Stimulated activated CD4-positive, alpha-beta T cell treated with anti-CD3 and anti-CD28 coated beads, Interleukin-15, amount 100 ng/mL, for 24 hours (primary cell): ENCODE data around the gene GALNT1.

ENCODE experiments used
- DNase-seq: peaks from one replicate; pipeline ENCODE4 v3.0.0-alpha.2; 2020

Gene GALNT1

DNA sequence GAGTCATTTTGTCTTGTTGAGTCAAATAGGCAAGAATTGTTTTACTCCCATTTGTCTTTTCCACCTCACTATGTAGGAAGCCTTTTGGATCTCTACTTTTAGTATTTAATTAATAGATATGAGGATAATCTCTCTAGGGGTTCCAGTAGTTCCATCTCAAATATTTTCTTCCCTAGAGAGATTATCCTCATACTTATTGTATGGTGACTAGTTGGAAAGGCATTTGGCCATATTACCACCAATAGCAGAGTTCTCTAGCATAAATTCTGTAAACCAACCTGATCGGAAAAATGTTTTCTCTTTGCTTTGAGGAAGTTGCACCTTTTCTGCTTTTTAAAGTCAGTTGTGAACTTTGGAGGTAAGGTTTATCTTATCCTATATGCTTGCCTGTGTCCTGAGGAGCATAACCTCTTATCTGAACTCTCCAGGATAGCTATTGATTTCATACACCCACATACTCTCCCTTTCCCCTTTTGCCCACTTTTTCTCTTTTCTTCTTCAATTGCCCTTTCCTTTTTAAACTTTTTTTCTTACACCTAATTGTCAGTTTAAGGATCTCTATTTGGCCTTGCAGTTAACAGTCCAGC, 100.8 kb downstream of the GALNT1 start:
- DNase-seq: no peak

DNA sequence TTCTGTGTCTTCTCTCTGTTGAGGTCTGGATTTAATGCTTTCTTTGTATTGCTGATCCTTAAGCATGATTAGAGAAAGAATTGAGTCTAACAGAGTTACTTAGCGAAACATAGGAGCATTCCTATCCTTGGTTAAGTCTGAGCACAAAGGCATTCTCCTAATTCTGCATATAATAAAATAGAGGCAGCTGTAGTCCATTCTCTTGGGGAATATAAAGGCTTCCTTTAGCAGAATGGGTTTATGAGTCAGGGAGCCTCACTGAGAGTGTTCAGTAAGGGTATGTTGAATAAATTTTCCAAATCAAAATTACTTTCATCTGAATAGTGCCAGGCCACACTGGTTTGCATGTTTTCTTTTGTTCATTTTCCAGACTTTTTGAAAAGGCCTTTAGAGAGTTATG, 101.5 kb downstream of the GALNT1 start:
- DNase-seq: no peak

DNA sequence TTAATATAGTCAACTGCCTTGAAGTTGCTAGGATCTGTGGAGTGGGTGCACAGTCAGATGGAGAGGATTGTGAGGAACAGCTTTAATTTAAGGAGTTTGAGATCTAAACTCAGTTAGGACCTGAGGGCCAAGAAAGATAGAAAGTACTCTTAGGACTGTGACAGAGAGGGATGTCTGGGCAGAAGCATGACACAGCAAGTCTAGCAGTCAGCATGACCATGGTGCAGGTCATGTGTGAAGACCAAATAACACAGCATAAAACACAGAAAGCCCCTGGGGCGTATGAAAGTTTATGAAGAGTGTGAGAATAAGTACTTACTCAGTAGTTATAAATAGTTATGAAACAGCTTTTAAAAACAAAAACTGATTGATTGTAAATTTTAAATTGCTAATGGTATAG, 107.2 kb downstream of the GALNT1 start:
- no peak for DNase-seq

DNA sequence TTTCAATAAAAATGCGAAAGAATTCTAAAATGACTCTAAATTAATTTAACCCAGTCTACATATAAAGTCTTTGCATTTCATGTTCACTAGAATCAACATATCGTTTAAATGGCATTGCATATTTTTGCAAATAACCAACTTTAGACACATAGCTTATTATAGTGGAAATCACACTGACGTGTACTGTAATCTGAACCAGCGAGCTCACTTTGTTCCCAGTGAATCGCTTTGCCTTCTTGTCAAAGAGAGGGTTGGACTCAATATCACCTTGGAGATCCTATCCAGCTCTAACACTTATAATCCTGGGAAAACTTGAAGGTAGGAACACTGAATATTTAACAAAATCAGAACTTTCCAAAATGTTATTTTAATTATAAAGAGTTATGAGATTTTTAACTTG, 108.2 kb downstream of the GALNT1 start:
- no peak for DNase-seq

DNA sequence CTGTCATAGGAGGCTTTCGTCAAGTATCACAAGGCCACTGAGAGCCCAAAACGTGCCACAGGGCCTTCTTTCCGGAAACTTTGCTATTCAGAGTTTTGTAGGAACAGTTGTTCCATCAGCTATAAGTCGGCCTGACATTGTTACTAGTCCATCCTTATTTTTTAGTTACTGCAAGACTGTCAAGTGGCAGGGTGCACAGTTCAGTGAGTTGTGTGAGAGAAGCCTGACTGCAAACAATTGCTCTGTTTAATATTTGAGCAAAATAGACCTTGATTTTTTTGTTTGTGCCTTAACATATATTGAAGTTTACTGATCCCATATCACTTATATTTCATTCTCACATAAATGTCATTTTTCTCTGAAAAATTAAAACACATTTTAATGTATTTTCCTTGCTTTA, 110.1 kb downstream of the GALNT1 start:
- no peak for DNase-seq

DNA sequence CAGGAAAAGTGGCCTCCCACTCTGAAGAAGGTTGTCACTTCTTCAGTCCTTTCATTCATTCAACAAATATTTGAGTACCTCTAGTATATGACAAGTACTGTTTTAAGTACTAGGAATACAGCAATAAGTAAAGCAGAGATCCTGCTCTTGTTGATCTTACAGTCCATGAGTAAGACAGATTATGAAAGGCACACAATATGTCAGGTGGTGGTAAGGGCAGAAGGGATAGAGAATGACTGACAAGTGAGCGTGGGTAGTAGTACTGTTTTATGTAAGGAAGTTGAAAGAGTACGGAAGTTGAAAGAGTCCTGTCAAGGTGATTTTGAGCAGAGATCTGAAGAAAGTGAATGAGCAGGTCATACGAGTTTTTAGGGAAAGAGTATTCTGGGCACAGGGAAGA, 111.3 kb downstream of the GALNT1 start:
- DNase-seq: no peak

DNA sequence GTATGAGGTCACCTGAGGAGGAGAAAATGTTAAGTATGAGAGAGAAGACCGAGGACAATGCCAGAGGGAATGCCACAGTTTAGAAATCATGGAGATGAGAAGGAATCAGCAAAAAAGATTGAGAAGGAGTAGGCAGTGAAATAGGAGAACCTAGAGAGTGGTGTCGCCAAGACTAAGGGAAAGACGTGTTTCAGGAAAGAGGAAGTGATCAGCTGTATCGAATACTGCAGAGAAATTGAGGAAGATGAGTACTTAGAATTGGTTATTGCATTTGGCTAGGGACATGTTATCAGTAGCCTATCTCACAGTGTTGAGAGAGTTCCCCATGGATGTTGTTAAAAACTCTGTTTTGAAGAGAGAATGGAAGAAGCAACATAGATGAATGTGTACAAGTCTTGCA, 112.3 kb downstream of the GALNT1 start:
- DNase-seq: no peak

DNA sequence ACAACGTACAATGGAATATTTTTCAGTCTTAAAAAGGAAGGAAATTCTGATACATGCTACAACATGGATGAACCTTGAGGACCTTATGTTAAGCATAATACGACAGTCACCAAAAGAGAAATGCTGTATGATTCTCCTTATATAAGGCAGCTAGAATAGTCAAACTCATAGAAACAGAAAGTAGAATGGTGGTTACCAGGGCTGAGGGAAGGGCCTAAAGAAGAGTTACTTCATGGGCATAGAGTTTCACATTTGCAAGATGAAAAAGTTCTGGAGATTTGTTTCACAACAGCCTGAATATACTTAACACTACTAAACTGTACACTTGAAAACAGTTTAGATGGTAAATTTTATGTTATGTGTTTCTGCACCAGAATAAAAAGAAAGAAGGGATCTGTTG, 113.3 kb downstream of the GALNT1 start:
- DNase-seq: no peak

DNA sequence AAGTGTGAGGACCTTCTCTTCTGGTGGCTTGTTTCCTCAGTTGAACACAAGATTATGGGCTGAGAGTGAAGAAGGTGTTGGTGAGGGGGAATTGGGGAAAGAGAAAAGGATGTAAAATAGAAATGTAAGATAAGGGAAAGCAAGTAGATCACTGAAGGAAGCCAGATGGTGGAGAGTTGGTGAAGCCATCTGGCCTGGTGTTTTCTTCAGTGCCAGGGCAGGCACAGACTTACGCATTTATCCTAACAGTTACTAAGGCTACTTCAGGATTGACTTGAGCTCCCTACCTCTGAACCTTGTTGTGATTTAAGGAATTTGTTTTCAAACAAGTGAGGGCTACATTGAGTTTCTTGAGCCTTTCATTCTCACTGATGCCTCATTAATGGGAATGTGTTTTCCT, 113.8 kb downstream of the GALNT1 start:
- DNase-seq: no peak

DNA sequence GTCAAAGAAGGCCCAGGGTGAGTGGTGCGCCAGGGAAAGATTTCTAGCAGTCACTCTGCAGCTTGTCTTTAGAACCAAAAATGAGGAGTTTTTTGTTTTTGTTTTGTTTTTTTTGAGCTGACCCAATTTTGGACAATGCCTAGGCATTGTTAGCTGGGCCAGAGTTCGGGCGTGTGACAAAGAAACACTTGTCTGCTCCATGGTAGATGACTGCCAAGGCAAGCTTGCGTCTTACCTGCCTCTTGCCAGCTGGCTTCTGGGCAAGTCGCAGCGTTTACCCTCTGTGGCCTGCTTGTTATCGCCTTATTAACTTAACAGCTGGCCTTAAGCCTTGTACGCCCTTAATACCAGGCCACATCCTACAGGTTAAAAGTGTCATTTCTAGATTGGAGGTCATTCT, 114.3 kb downstream of the GALNT1 start:
- no peak for DNase-seq

DNA sequence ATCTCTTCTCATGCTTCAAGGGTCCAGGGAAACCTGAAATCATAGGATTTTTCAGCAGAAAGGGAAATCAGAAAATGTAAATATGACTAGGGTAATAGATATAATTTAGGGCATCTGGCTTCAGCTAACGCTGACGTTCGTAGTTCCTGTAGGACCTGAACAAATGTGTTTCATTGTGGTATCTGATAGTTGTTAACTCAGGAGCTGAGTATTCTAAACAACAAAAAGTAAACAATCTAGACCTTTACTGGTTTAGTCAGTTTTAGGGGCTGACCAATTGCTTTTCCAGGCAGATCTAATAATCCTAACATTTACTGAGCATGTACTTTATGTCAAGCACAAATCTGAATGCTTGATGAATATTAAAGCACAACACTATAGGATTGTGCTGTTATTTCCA, 114.8 kb downstream of the GALNT1 start:
- DNase-seq: no peak

DNA sequence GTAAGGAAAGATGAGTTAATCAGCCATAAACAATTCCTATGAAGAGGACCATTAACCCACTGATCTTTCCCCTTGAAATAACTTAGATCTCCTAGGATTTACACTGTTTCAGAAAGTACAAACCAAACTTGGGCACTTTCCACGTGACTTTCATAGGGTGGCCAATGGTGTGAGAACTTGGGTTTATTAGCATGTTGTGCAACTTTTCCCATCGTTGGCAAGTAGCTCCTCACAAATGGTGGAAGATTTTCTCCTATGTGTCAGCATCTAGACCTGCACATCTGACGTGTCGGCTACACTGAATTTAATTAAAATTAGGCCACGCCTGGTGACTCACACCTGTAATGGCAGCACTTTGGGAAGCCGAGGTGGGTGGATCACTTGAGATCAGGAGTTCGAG, 116.3 kb downstream of the GALNT1 start:
- DNase-seq: no peak

DNA sequence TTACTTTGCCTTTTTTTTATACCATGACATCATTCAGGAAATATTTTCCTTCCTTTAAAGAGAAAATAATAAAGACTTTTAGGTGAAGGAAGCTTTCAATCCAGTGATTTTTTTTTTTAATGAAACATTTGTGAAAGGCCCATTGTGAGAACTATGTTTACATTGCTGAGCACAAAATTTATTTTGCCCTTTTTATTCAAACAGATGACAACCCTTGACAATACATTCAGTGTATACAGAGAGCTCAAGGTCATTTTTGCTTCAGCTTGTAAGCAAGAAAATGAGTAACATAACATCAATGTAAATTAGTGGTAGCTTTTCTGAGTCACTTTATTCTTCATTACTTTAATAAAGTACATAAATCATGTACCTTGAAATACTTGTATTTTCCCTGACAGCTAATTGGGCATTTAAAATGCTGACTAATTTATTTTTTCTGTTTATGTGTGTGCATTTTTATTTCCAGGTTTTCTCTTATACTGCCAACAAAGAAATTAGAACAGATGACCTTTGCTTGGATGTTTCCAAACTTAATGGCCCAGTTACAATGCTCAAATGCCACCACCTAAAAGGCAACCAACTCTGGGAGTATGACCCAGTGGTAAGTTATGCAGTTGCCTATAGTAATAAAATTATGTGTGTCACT, 121.6 kb downstream of the GALNT1 start:
- DNase-seq: no peak

DNA sequence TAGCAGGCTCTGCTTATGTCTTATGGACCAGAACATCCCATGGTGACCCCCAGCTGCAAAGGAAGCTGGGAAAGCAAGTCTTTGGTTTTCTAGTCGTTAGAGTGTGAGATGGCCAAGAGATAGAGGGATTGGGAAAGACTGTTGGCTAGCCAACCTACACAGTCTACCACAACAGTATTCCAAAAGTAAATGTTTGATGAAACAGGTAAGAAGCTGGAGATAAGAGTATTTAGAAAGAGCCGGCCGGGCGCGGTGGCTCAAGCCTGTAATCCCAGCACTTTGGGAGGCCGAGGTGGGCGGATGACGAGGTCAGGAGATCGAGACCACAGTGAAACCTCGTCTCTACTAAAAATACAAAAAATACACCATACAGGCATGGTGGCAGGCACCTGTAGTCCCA, 124.4 kb downstream of the GALNT1 start:
- DNase-seq: no peak

DNA sequence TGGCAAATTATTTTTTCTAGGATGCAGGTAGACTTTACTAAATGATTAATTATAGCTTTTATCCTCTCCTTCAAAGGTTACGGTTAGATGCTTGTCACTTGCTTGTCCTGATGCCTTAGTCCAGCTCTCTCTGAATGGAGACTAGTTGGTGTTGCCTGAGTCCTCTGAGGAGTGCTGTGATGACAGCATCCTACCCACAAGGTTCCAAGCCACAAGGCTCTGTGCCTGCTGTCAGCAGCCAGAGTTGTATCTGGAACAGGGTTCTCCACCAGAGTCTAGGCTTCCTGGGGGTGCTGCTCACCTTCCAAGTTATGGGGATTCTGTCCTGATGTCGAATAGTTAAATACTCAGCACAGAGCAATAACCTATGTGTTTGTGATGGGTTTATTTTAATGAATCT, 125.7 kb downstream of the GALNT1 start:
- DNase-seq: no peak

DNA sequence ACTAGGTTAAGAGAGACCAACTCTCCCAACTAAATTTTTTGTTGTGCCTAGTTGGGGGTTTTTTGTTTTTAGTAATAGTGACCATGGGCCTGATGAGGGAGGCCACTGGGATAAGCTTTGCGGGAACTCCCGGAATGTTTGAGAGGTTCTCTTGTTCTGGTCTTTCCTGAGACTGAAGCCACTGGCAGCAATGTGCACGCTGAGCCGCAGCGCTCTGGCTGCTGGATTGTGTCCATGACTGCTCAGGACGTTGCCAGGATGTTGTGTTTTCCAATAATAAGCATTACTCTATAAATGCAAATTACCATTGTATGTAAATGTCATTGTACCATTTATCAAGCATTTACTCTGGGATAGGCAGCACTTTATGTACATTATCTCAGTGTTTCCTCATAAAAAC, 126.1 kb downstream of the GALNT1 start:
- no peak for DNase-seq

DNA sequence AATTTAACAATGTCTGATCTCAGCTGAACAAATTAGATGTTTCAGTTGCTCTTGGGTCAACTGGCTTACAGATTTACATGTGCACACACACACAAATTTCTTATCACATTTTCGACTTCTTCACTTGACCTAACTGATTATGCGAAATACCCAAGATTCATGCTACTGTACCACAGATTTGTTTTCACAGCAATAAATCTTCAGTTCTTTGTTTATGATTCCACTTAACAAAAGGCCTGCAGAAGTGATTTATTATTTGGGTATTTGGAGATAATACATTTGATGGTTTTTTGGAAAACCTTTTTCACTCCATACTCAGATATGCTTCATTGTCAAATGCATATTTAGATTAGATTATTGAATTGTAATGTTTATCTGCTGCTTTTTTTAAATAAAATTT, 129.0 kb downstream of the GALNT1 start:
- no peak for DNase-seq

DNA sequence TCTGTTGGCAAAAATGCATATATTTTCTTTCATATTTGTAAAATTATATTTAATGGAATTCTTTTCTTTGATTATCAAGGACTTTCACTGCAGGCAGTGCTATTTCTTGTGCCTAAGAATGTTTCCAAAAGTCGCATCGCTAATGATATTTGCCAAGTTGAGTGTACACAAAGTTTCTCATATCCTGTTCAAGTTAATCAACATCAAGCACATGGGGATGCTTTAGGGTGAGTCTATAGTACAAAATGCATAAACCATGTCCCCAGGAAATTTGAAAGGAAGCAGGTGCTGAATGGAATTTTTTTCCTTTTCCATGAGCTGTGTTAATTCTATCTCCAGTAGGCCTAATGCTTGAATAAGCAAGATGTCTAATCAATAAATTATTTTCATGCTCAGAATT, 129.7 kb downstream of the GALNT1 start:
- no peak for DNase-seq

DNA sequence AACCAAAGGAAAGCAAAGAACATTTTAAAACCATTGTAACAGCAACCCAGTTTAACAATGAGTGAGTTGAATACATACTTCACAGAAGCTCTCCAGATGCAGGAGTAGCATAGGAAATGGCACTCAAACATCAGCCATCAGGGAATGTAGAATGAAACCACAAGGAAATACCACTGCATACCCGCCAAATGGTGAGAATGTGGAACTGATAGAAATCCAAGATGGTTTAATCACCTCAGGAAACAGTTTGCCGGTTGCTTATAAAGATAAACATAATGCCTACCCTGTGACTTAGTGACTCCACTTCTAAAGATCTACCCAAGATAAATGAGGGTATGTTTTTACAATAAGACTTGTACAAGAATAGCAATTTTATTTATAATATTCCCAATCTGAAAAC, 132.0 kb downstream of the GALNT1 start:
- no peak for DNase-seq

DNA sequence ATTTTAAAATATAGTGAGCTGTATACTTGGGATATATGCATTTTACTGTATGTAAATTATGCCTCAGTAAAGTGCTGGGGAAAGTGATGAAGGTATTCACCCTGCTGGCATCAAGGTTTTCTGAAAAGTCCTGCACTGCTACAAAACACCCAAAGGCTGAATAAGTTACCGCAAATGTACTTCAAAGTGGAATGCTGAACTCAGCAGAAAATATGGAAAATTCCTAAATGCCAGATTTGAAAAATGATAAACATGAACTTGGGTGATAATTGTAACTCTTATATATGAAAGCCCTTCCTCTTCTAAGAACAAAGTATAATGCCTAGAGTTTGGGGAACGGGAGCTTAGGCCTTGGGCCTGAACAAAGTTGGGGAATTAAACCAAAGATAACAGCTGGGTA, 133.0 kb downstream of the GALNT1 start:
- no peak for DNase-seq

DNA sequence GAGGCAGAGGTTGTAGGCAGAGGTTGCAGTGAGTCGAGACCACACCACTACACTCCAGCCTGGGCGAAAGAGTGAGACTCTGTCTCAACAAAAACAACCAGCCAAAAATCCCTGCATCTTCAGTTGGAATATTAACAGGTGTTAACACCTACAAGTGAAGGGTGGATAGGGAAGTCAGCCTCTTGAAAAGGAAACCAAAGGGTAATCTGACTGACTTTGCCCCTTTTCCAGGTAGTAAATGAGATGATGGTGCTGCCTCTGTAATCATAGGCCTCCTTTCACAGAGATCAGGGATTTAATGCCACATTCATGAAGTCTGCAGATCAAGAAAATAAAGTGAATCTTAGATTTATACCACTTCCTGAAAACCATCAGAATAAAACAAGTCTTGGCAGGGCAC, 133.6 kb downstream of the GALNT1 start:
- DNase-seq: no peak

DNA sequence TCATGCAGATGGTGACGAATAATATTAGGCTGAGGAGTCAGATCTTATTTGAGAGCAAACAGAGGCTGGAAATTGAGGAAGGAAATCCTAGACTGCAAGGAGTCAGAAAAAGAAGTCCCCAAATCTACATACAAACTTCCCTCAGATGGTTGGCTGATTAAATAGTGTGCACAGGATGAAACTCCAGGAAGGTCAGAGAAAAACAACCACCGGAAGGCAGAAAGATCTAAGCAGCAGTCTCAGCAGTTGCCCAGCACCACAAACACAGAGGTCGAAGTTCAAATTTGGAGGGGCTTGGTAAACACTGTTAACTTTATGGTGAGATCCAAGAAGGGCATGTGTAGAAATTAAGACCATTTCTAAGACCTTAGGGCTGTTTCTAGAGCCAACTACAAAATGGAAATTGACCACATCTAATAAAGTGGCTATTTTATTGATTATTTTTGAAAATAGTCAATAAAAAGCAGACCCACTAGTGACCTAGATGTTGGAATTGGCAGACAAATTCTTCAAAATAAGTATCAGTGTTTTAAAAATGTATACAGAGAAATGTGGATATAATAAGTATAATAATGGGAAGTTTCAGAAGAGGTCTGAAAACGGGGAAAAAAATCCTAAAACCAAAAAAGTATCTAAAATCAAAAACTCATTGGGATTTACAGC, 134.8 kb downstream of the GALNT1 start:
- no peak for DNase-seq

DNA sequence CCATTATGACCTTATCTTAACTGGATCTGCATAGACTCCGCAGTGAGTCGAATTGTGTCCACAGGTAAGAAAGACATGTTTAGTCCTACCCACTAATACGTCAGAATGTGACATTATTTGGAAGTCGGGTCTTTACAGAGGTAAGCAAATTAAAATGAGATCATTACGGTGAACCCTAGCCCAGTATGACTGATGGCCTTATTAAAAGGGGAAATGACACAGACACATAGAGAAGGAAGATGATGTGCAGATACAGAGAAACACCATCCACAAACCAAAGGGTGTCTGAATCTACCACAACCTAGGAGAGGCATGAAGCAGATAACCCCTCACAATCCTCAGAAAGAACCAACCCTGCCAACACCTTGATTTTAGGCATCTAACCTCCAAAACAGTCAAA, 135.6 kb downstream of the GALNT1 start:
- DNase-seq: no peak

DNA sequence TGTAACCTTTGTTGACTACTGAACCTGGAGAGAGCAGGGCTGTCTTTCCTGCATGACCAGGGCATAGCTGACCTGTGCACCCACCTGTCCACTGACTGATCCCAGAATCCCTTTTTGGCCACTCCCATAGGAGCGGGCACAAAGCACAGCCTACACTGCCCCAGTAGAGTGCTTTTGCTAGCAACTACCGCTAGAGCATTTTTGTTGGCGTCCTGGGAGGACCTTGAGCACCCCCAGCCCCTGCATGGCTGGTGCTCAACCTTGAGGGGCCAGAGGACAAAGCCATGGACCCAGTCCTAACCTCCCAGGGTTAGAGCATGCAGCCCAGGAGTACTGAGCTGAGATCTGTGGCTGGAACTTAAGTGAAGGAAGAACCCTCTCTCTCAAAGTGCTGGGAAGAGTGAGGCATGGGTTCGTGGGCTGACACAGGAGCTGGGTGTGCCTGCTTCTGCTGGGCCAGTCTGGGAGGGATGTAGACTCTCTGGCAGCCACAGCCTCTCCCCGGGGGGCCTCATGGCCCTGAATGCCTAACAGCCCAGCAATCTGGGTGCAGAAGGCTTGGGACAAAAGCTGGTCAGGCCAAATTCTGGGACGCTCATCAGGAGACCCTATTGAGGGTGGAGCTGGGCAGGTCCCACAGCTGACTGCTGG, 140.0 kb downstream of the GALNT1 start:
- DNase-seq: no peak
